ENCODE data around the gene ZDHHC18.
"Not testable (repeated sequence)": the region's sequence is repeated elsewhere in the genome, so short reads cannot be mapped to it uniquely, and the experiment has no call there.

ZDHHC18 gene

GRCh38 chr1:26861889-26862378, 35.4 kb downstream of the ZDHHC18 start:
- no peak for DNase-seq

- no peak for DNase-seq
Observed at GRCh38 chr1:26862781-26863684, 36.5 kb downstream of the ZDHHC18 start, which contains the start of gene SFN. Gene SFN (plus strand): TSS chr1:26863149. CDS start chr1:26863213, 64 bp downstream.

- no peak for DNase-seq
Observed at GRCh38 chr1:26863685-26864077, 37.2 kb downstream of the ZDHHC18 start.

- peak; percentile 93 to 96 for DNase-seq
Observed at GRCh38 chr1:26864610-26865480, 38.4 kb downstream of the ZDHHC18 start.

- not testable (repeated sequence) for DNase-seq
Observed at GRCh38 chr1:26873097-26873496, 46.6 kb downstream of the ZDHHC18 start.

GRCh38 chr1:26874896-26875295, 48.4 kb downstream of the ZDHHC18 start:
- no peak for DNase-seq

GRCh38 chr1:26877326-26877725, 50.8 kb downstream of the ZDHHC18 start:
- no peak for DNase-seq

- no peak for DNase-seq
Observed at GRCh38 chr1:26879793-26880192, 53.3 kb downstream of the ZDHHC18 start.

GRCh38 chr1:26881611-26882010, 55.1 kb downstream of the ZDHHC18 start:
- DNase-seq, result not testable (repeated sequence)

GRCh38 chr1:26882696-26883463, 56.4 kb downstream of the ZDHHC18 start:
- no peak for DNase-seq

- DNase-seq, result no peak
Observed at GRCh38 chr1:26887125-26887524, 60.6 kb downstream of the ZDHHC18 start.

- DNase-seq, result no peak
Observed at GRCh38 chr1:26888231-26888630, 61.7 kb downstream of the ZDHHC18 start.

GRCh38 chr1:26889551-26890466, 63.3 kb downstream of the ZDHHC18 start, which contains the start of gene GPN2:
Gene GPN2 (minus strand): TSS chr1:26890283. CDS start chr1:26890096, 187 bp downstream.
- DNase-seq, result peak; percentile 69 to 74

GRCh38 chr1:26890467-26890796, 63.9 kb downstream of the ZDHHC18 start:
- DNase-seq, result no peak

GRCh38 chr1:26894263-26894662, 67.8 kb downstream of the ZDHHC18 start:
- no peak for DNase-seq

GRCh38 chr1:26897351-26897750, 70.9 kb downstream of the ZDHHC18 start:
- DNase-seq, result no peak

GRCh38 chr1:26900001-26900814, 73.7 kb downstream of the ZDHHC18 start, which contains the start of gene GPATCH3:
Gene GPATCH3 (minus strand): TSS chr1:26900467. CDS start chr1:26900442, 25 bp downstream.
- peak; percentile 74 to 76 for DNase-seq

GRCh38 chr1:26900815-26901511, 74.5 kb downstream of the ZDHHC18 start:
- no peak for DNase-seq

Data from hippocampal formation (tissue), 2 donors.